WI38 (cell line): ENCODE data around the gene KRTAP12-3.
"Not testable (repeated sequence)": the region's sequence is repeated elsewhere in the genome, so short reads cannot be mapped to it uniquely, and the experiment has no call there.

Experiments
- H3K4me3 ChIP-seq: 2 replicates; pipeline ENCODE4 v1.5.1; 2011; ENCODE audit warnings: low read depth, mild to moderate bottlenecking, control low read depth, low read length
- CTCF ChIP-seq: IDR thresholded peaks from 2 replicates; pipeline ENCODE4 v1.5.1; 2012; ENCODE audit warnings: low read depth, mild to moderate bottlenecking, control low read depth, low read length

KRTAP12-3 gene, protein sequence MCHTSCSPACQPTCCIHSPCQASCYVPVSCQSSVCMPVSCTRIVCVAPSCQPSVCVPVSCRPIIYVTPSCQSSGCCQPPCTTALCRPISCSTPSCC

DNA sequence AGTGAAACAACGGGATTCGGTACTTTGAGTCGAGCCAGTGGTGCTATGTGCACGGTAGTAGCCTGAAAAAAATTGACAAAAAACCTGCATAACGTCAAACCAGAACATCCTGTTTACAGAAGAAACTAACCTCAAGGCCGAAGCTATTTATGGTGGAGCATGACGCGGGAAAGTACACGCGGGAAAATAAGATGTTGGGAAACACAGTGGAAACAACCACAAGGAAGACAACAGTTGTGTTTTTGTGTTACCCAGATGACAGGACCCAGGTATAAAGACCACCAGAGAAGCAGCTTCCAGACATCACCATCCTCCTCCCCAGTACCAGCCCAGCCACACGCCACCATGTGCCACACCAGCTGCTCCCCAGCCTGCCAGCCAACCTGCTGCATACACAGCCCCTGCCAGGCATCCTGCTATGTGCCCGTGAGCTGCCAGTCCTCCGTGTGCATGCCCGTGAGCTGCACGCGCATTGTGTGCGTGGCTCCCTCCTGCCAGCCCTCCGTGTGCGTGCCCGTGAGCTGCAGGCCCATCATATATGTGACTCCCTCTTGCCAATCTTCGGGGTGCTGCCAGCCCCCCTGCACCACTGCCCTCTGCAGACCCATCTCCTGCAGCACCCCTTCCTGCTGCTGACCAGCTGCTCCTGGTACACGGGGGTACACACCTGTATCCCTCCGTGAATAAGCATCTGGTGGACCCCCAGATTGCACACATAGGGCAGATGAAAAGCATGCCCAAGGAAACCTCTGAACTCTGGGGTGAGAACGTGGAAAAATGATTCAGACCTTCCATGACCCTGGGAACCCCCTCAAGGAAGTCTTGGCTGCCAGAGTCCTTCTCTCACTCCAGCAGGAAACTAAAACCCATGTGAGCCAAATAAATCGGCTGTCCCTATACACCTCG lies at the start of gene KRTAP12-3:
KRTAP12-3 (plus strand) TSS at position 298 of the 906 bp plus-strand sequence; CDS start at position 346, 48 bp downstream.
- no peak for TF ChIP-seq CTCF
- H3K4me3 ChIP-seq, result no peak within 1 kb of the TSS

DNA sequence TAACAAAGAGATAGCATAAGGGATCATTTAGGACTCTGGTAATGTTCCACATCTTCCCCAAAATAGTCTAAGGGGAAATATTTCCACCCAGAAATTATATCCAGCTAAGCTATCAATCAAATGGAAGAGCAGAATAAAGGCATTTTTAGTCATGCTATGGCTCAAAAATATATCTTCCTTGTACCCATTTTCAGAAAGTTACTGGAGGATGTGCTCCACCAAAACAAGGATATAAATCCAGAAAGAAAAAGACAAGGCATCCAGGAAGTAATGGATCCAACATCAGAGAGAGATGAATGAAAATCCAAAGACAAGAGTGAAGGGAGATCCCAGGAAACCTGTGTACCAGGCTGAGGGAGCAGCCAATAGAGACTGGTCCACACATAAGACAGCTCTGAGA lies 48.5 kb upstream of the KRTAP12-3 start:
- no peak for TF ChIP-seq CTCF

GRCh38 chr21:44610157-44610843 lies 47.4 kb upstream of the KRTAP12-3 start:
- H3K4me3 ChIP-seq, result not testable (repeated sequence)

More for the DNA sequence above, 48.5 kb upstream of the KRTAP12-3 start:
- no peak overlapping the region for H3K4me3 ChIP-seq

DNA sequence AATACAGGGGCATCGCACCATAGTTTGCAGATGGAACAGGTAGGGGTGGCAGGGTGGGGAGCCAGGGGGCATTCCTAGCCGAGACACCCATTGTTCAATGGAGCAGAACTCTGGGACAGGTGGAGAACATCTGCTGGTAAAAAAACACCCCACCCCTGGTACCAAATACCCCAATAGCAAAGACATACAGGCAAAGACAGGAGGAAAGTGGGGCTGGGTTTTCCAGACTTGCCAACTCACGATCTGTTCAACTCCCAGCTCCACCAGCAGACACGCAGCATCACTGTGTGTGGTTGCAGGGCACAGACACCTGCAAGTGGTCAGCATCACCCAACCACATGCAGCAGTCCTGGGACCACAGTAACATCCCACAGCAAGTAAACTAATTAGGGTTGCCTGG lies 46.2 kb upstream of the KRTAP12-3 start:
- no peak for TF ChIP-seq CTCF
- H3K4me3 ChIP-seq, result no peak overlapping the region

DNA sequence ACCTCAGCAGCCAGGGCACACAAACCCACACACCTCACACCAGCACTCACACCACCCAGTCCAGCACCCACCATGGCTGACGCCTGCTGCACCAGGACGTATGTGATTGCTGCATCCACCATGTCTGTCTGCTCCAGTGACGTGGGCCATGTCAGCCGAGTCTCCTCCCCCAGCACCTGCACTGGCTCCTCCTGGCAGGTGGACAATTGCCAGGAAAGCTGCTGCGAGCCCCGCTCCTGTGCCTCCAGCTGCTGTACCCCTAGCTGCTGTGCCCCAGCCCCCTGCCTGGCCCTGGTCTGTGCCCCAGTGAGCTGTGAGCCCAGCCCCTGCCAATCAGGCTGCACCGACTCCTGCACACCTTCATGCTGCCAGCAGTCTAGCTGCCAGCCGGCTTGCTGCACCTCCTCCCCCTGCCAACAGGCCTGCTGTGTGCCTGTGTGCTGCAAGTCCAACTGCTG lies 45.7 kb upstream of the KRTAP12-3 start, which contains the start of gene KRTAP10-8:
KRTAP10-8 (plus strand) TSS at position 51 of the 458 bp plus-strand sequence; CDS start at position 73, 22 bp downstream.
- H3K4me3 ChIP-seq, result no peak within 1 kb of the TSS
- TF ChIP-seq CTCF, result no peak

DNA sequence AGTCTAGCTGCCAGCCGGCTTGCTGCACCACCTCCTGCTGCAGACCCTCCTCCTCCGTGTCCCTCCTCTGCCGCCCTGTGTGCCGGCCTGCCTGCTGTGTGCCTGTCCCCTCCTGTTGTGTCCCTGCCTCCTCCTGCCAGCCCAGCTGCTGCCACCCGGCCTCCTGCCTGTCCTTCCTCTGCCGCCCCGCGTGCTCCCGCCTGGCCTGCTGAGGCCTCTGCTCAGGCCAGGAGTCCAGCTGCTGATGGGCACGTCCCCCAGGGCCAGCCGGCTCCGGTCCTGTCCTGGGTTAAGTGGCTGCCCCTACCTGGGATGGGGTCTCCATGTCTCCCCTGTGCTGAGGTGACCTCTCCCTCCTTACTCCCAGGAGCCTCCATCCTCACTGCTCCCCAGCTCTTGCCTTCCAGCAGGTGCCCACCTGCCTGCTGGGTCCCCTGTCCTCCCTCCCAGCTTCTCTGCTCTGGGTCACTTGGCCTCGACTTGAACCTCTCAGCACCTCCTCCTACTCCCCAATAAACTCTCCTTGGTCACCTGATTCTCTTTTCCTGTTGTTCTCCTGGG lies 45.0 kb upstream of the KRTAP12-3 start:
- no peak for TF ChIP-seq CTCF
- no peak overlapping the region for H3K4me3 ChIP-seq

DNA sequence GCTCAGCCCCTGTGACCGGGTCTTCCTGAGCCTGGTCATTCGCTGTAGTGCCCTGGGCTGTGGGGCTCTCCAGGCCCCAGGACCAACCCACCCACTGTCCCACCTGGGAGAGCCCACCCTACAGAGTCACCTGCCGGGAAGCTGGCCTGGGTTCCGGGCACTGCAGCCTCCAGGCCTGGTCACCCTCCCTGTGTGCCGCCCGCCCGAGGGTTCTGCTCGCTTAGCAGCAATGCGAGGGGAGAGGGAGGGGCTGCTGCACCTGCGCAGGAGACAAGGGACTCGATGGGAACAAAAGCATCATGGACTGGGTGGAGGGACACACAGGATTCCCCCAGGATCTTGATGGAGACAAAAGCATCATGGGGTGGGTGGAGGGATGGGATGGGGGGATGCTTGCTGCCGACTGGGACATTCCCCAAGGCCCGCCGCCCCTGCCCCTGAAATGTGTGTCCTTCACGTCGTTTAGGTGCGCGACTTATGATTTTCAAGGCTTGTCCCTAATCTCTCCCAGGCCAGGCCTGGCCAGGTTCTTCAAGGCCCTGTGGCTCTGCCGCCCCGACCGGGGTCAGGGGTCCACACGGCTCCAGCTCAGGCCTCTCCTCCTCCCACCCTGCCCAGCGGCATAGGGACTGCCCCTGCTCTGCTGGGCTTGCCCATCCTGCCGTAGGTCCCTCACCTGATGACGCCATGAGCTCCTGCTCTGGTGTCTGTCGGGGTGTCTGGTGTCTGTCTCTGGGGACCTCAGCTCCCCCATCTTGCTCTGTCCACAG lies 44.2 kb upstream of the KRTAP12-3 start:
- no peak overlapping the region for H3K4me3 ChIP-seq
- no peak for TF ChIP-seq CTCF
